Measurements from ENCODE around the gene PARVA.

Gene PARVA

GRCh38 chr11:12410006-12410728 is 32.8 kb downstream of the PARVA start:
- Mint-ChIP-seq H3K27me3 (peaks cover 1% of the 10 kb centered on the region), H3K4me3 (no peak overlapping the region), H3K9me3 (no peaks in the 10 kb centered on the region), H3K36me3 (no peaks in the 10 kb centered on the region), H3K27ac (no peak overlapping the region), H3K4me1 (no peaks in the 10 kb centered on the region)

DNA sequence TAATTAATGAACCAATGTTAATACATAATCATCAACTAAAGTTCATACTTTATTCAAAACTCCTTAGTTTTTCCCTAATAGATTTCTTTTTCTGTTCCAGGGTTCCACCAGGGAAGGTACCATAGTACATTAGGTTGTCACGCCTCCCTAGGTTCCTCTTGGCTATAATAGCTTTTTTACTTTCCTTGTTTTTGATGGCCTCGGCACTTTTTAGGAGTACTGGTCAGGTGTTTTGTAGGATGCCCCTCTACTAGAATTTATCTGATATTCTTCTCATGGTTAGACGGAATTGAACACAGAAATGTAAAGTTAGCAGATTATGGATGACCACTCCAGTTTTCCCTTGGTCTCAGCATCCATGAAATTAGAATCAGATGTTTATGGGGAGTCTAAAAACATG is 34.0 kb downstream of the PARVA start:
- Mint-ChIP-seq H3K4me1 (no peaks in the 10 kb centered on the region), H3K4me3 (no peak overlapping the region), H3K36me3 (no peaks in the 10 kb centered on the region), H3K27me3 (peaks cover 1% of the 10 kb centered on the region), H3K27ac (no peak overlapping the region), H3K9me3 (no peaks in the 10 kb centered on the region)

GRCh38 chr11:12411806-12412727 is 34.7 kb downstream of the PARVA start:
- Mint-ChIP-seq H3K36me3 (no peaks in the 10 kb centered on the region), H3K4me3 (no peak overlapping the region)

DNA sequence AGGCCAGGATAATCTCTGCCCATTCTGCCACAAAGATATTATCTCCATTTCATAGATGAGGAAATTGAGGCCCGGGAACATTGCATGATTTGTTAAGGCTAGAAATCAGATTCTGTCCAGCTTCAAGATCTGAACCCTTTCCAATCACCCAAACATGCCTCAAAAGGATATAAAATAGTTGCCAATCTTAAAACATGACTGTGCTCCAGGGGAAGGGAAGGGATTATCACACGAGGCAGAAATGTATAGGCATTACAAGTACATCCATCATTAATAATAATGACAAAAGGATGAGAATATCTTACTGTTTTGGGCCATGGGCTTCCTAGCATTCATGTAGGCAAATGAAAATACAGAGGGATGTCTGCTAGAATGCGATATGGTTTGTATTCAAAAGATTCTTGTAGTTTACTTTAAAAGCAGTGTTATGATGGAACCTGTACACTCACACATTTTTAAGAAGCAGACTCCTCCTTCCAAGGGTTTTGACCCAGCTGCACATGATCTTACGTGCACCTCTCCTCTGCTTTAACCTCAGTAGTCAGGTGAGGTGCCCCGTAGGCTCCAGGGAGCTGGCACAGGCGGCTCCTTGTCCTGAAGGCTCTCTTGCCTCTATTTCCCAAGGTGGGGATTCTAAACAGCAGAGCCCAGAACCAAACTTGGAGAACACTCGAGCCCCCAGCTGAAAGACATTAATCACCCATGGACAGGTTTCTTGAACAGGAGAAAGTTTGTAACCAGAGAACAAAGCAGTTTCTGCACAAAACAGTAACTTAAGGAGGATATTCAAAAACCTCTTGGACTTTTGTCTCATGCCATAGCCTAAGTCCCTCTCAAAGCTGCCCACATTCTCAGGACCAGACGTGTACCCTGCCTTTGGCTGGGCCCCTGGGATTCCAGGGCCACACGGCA is 36.0 kb downstream of the PARVA start:
- Mint-ChIP-seq H3K9me3 (no peaks in the 10 kb centered on the region), H3K36me3 (no peaks in the 10 kb centered on the region), H3K4me3 (no peak overlapping the region), H3K27me3 (peaks cover 1% of the 10 kb centered on the region), H3K4me1 (no peaks in the 10 kb centered on the region), H3K27ac (no peak overlapping the region)

More at GRCh38 chr11:12411806-12412727, 34.7 kb downstream of the PARVA start:
- Mint-ChIP-seq H3K4me1 (no peaks in the 10 kb centered on the region), H3K27me3 (peaks cover 1% of the 10 kb centered on the region), H3K9me3 (no peaks in the 10 kb centered on the region), H3K27ac (no peak overlapping the region)

GRCh38 chr11:12414611-12415010 is 37.2 kb downstream of the PARVA start:
- no peaks in the 10 kb centered on the region for H3K36me3 Mint-ChIP-seq
- peaks cover 1% of the 10 kb centered on the region for H3K27me3 Mint-ChIP-seq
- no peaks in the 10 kb centered on the region for H3K4me1 Mint-ChIP-seq
- no peaks in the 10 kb centered on the region for H3K9me3 Mint-ChIP-seq
- H3K4me3 Mint-ChIP-seq, result no peak overlapping the region
- H3K27ac Mint-ChIP-seq, result no peak overlapping the region

DNA sequence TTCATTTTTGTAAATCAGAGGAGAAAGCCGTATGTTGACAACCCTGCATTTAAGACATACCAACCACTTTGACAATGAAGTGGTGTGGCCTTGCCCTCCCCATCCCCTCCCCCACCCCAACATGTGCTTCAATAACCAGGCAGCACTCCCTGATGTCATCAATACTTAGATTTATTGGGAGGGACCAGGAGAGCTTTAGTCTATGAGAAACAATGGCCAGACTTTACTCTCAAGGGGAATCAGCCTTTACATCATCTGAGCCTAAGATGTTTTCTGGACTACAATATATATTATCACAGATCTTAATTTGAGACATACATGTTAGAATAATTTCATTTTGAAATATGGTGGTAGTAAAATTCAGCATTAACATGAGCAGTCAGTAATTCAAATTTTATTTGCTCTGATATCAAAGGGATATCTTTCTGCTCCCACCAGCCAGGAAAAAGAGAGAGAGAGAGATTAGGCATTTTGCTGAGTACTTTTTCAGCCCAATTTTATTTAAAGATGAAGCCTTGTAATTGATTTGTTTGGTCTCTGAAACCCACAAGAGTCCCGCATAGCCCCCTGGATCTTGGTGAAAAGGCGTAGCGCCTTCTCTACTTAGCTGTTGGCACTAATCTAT is 38.1 kb downstream of the PARVA start:
- H3K27me3 Mint-ChIP-seq, result peaks cover 1% of the 10 kb centered on the region
- H3K4me3 Mint-ChIP-seq, result no peak overlapping the region
- H3K27ac Mint-ChIP-seq, result no peak overlapping the region
- H3K9me3 Mint-ChIP-seq, result no peaks in the 10 kb centered on the region
- H3K4me1 Mint-ChIP-seq, result no peaks in the 10 kb centered on the region
- no peaks in the 10 kb centered on the region for H3K36me3 Mint-ChIP-seq

- H3K27ac Mint-ChIP-seq, result no peak overlapping the region
- no peaks in the 10 kb centered on the region for H3K36me3 Mint-ChIP-seq
- no peaks in the 10 kb centered on the region for H3K9me3 Mint-ChIP-seq
- no peaks in the 10 kb centered on the region for H3K27me3 Mint-ChIP-seq
- H3K4me1 Mint-ChIP-seq, result no peaks in the 10 kb centered on the region
- no peak overlapping the region for H3K4me3 Mint-ChIP-seq
Observed at GRCh38 chr11:12416552-12416951, 39.2 kb downstream of the PARVA start.

- H3K4me1 Mint-ChIP-seq, result no peaks in the 10 kb centered on the region
- H3K4me3 Mint-ChIP-seq, result no peak overlapping the region
- no peaks in the 10 kb centered on the region for H3K27me3 Mint-ChIP-seq
- no peaks in the 10 kb centered on the region for H3K36me3 Mint-ChIP-seq
- H3K9me3 Mint-ChIP-seq, result no peaks in the 10 kb centered on the region
- H3K27ac Mint-ChIP-seq, result no peak overlapping the region
Observed at GRCh38 chr11:12417691-12418611, 40.6 kb downstream of the PARVA start.

DNA sequence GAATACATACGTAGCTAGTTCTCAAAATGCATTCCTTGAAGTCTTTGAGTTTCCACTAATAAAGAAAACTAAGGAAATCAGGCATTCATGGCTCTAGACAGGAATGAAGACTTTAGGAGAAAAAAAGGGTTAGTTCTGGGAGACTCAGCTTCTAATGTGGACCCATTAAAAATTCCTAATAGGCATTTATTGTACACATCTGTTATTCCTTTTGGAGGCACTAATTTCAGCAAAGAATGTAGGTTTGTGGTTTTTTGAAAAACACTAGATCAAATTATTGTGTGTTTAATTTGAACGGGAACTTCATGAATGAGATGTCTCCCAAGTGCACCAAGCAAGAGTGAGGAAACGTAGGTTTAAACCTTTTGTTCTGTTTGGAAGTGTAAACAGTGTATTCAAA is 42.7 kb downstream of the PARVA start:
- Mint-ChIP-seq H3K9me3 (no peaks in the 10 kb centered on the region), H3K4me1 (no peaks in the 10 kb centered on the region), H3K27me3 (no peaks in the 10 kb centered on the region), H3K27ac (no peak overlapping the region), H3K4me3 (no peak overlapping the region), H3K36me3 (no peaks in the 10 kb centered on the region)

- no peaks in the 10 kb centered on the region for H3K9me3 Mint-ChIP-seq
- H3K4me1 Mint-ChIP-seq, result no peaks in the 10 kb centered on the region
- H3K4me3 Mint-ChIP-seq, result no peak overlapping the region
- no peaks in the 10 kb centered on the region for H3K36me3 Mint-ChIP-seq
- H3K27ac Mint-ChIP-seq, result no peak overlapping the region
- H3K27me3 Mint-ChIP-seq, result no peaks in the 10 kb centered on the region
Observed at GRCh38 chr11:12420706-12421105, 43.3 kb downstream of the PARVA start.

- no peaks in the 10 kb centered on the region for H3K9me3 Mint-ChIP-seq
- no peaks in the 10 kb centered on the region for H3K27me3 Mint-ChIP-seq
- H3K27ac Mint-ChIP-seq, result no peak overlapping the region
- H3K4me1 Mint-ChIP-seq, result no peaks in the 10 kb centered on the region
- H3K4me3 Mint-ChIP-seq, result no peak overlapping the region
- H3K36me3 Mint-ChIP-seq, result no peaks in the 10 kb centered on the region
Observed at GRCh38 chr11:12421386-12421785, 44.0 kb downstream of the PARVA start.

DNA sequence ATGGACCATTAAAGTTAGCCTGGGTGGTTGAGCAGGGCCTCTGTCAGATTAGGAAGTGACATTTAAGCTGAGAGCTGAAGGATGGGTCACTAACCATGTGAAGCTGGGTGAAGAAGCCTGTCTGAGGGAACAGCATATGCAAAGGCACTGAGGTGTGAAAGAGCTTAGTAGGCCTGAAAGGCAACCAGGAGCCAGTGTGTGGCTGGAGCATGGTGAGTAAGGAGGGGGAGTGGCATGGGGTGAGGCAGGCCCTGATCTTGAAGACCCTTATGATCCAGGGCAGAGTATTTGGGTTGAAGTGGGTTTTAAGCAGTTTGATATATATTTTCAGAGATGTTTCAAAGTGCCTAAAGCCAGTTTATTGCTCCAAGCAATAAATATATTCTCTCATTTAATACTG is 48.8 kb downstream of the PARVA start:
- H3K27me3 Mint-ChIP-seq, result no peaks in the 10 kb centered on the region
- no peaks in the 10 kb centered on the region for H3K36me3 Mint-ChIP-seq

GRCh38 chr11:12429155-12429554 is 51.8 kb downstream of the PARVA start:
- Mint-ChIP-seq H3K27ac (no peak overlapping the region), H3K27me3 (no peaks in the 10 kb centered on the region), H3K4me3 (no peak overlapping the region), H3K9me3 (no peaks in the 10 kb centered on the region), H3K4me1 (no peaks in the 10 kb centered on the region), H3K36me3 (no peaks in the 10 kb centered on the region)

More for the DNA sequence above, 48.8 kb downstream of the PARVA start:
- Mint-ChIP-seq H3K9me3 (no peaks in the 10 kb centered on the region), H3K27ac (no peak overlapping the region), H3K4me1 (no peaks in the 10 kb centered on the region), H3K4me3 (no peak overlapping the region)

- H3K27me3 Mint-ChIP-seq, result no peaks in the 10 kb centered on the region
- no peaks in the 10 kb centered on the region for H3K9me3 Mint-ChIP-seq
- no peaks in the 10 kb centered on the region for H3K4me1 Mint-ChIP-seq
- no peak overlapping the region for H3K27ac Mint-ChIP-seq
- no peak overlapping the region for H3K4me3 Mint-ChIP-seq
- H3K36me3 Mint-ChIP-seq, result no peaks in the 10 kb centered on the region
Observed at GRCh38 chr11:12430351-12430750, 53.0 kb downstream of the PARVA start.

Measured in activated naive CD4-positive, alpha-beta T cell treated with anti-CD3 and anti-CD28 coated beads, Interleukin-2, amount 50 U/mL, for 24 hours (primary cell).